Measurements from ENCODE around the gene CYSRT1. TPM values are rescaled to one million over a fixed set of nuclear protein-coding genes. Genes with fewer than 3 reads are reported as not detected.

Gene CYSRT1
- total RNA-seq, 2 experiments from 2014 or later = 0.34 TPM; not detected in 1

DNA sequence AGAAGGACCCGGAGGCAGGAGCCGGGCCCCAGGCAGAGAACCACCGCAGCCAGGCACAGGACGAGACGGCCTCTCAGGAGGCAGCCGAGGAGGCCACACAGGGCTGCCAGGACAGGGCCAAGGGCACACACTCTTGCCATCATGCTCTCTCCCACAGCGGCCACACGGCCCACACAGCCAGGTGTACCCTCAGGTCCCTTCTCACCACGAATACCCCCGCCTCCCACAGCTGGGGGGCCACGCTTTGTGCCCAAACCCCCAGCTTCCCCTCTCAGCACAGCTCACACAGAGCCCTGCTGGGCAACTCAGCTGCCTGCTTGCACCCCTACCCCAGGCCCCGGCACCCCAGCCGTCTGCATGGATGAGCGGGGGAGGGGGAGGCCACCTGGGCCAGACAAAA, 31.2 kb upstream of the CYSRT1 start:
- POLR2A ChIA-PET = interaction anchor here (1.0 to 1.1 kb wide), 2 partner anchors 11 kb away, joined by 3 to 4 read pairs; partner anchors contain the start of genes NDOR1 and TMEM203
- no peak overlapping the region for H3K27ac Mint-ChIP-seq
- CTCF ChIA-PET = interaction anchor here (0.9 to 1.5 kb wide), 2 partner anchors 43 to 64 kb away, joined by 3 to 5 read pairs; no protein-coding TSS in a partner anchor
- ATAC-seq (no peak), DNase-seq (no peak)
- peaks cover 15% of the 10 kb centered on the region for H3K4me1 Mint-ChIP-seq (ENCODE audit: low read depth)
- no peaks in the 10 kb centered on the region for H3K27me3 Mint-ChIP-seq
- no peaks in the 10 kb centered on the region for H3K9me3 Mint-ChIP-seq
- intact Hi-C loops (cut with micrococcal nuclease) = no loop called here
- H3K4me3 Mint-ChIP-seq = no peak overlapping the region
- TF ChIP-seq, protein P1, sequence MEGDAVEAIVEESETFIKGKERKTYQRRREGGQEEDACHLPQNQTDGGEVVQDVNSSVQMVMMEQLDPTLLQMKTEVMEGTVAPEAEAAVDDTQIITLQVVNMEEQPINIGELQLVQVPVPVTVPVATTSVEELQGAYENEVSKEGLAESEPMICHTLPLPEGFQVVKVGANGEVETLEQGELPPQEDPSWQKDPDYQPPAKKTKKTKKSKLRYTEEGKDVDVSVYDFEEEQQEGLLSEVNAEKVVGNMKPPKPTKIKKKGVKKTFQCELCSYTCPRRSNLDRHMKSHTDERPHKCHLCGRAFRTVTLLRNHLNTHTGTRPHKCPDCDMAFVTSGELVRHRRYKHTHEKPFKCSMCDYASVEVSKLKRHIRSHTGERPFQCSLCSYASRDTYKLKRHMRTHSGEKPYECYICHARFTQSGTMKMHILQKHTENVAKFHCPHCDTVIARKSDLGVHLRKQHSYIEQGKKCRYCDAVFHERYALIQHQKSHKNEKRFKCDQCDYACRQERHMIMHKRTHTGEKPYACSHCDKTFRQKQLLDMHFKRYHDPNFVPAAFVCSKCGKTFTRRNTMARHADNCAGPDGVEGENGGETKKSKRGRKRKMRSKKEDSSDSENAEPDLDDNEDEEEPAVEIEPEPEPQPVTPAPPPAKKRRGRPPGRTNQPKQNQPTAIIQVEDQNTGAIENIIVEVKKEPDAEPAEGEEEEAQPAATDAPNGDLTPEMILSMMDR (IDR thresholded peaks at IDR 0.05) = no peak
- peaks cover 3% of the 10 kb centered on the region for H3K36me3 Mint-ChIP-seq (ENCODE audit: low read depth)

DNA sequence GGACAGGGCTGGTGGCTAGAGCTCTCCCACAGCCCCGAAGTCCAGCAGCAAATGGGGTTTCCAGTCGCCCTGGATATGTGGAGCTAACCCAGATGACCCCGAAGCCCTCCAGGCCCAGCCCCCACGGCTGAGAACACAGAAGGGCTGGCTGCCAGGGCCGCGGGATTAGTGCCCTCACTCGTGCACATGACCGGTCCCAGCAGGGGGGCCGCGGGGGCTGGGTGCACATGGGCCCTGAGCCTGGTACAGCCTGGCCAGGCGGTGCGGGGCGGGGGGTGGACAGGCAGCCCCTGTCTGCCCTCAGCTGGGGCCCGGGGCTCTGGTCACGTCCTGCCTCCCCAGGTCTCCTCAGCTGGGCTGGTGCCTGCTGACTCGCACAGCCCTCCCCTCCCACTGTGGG, 30.6 kb upstream of the CYSRT1 start:
- Mint-ChIP-seq H3K9me3 (no peaks in the 10 kb centered on the region), H3K27me3 (no peaks in the 10 kb centered on the region), H3K36me3 (ENCODE audit: low read depth) (peaks cover 3% of the 10 kb centered on the region), H3K4me1 (ENCODE audit: low read depth) (peaks cover 12% of the 10 kb centered on the region), H3K4me3 (no peak overlapping the region), H3K27ac (no peak overlapping the region)
- ChIA-PET CTCF (interaction anchor here (0.9 kb wide), 1 partner anchor 43 kb away, joined by 3 read pairs; no protein-coding TSS in a partner anchor), POLR2A (interaction anchor here (1.0 to 1.1 kb wide), 2 partner anchors 11 to 87 kb away, joined by 3 to 4 read pairs; partner anchors contain the start of genes NDOR1 and TMEM203)
- intact Hi-C loops (cut with micrococcal nuclease) = no loop called here
- ATAC-seq = no peak
- no peak for DNase-seq
- TF ChIP-seq, protein P1 (IDR thresholded peaks at IDR 0.05) = no peak

DNA sequence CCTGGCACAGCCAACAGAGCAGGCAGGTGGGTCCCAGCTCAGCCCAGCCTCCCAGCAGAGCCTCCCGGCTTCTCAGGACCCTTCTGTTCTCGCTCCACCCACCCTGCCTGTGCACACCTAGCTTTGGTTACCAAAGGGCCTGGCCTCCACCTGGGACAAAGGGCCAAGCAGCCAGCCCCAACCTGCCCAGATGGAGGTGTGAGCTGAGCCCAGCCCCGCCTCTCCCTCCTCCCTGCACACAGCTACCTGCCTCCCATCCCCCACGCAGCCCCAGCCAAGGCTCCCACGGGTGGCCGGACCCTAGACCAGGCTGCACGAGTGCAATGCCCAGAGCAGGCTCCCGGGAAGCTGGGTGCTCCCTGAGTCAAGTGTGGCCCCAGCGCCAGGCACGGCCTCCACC, 30.1 kb upstream of the CYSRT1 start:
- Mint-ChIP-seq H3K27me3 (no peaks in the 10 kb centered on the region), H3K4me1 (ENCODE audit: low read depth) (peaks cover 9% of the 10 kb centered on the region), H3K4me3 (no peak overlapping the region), H3K9me3 (no peaks in the 10 kb centered on the region), H3K36me3 (ENCODE audit: low read depth) (peaks cover 2% of the 10 kb centered on the region), H3K27ac (no peak overlapping the region)
- ChIA-PET POLR2A (interaction anchor here (0.8 to 1.1 kb wide), 3 partner anchors 10 to 88 kb away, joined by 3 to 4 read pairs (median 4); partner anchors contain the start of genes NDOR1 and TMEM203), CTCF (no interaction called here)
- intact Hi-C loops (cut with micrococcal nuclease) = no loop called here
- TF ChIP-seq, protein P1 (IDR thresholded peaks at IDR 0.05) = no peak
- DNase-seq (no peak), ATAC-seq (no peak)

DNA sequence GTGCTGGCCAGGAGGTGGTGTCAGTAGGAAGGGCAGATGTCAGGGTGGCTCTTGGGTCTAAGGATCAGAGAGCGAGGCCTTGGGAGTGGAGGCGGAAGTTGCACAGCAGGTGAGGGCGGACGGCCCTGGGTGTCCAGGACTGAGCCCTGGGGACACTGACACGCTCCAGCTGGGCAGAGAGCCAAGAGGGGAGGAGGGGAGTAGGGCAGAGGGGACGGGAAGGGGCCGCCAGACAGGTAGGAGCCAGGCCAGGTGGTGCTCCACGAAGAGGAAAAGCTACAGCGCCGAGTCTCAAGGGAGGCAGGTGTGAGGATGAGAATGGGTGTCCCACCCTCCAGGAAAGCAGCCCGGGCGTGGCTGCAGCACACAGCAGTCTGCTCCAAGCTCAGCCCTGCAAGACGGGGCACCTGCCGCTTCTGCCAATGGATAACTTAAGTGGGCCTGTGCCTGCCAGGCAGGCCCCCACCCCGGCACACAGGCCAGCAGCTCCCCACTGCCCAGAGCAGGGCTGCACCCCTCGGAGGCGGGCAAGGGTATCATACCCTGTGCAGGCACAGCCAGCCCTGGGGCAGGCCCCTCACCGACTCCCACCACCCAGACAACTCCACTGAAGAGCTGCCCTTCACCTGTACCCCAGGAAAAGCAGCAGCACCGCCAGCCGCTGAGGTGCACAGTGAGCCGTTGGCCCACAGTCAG, 29.3 kb upstream of the CYSRT1 start:
- Mint-ChIP-seq H3K4me1 (ENCODE audit: low read depth) (peaks cover 4% of the 10 kb centered on the region), H3K9me3 (no peaks in the 10 kb centered on the region), H3K27me3 (no peaks in the 10 kb centered on the region), H3K27ac (no peak overlapping the region), H3K36me3 (ENCODE audit: low read depth) (peaks cover 2% of the 10 kb centered on the region), H3K4me3 (no peak overlapping the region)
- TF ChIP-seq, protein P1 (IDR thresholded peaks at IDR 0.05) = no peak
- CTCF ChIA-PET = no interaction called here
- POLR2A ChIA-PET = interaction anchor here (0.8 to 1.0 kb wide), 2 partner anchors 49 to 89 kb away, joined by 3 to 4 read pairs; no protein-coding TSS in a partner anchor
- intact Hi-C loops (cut with micrococcal nuclease) = no loop called here
- DNase-seq (no peak), ATAC-seq (no peak)
